Endodermal cell (in vitro differentiated cells): ENCODE measurements around the gene CALML6. TPM values are rescaled to one million over a fixed set of nuclear protein-coding genes. Genes with fewer than 3 reads are reported as not detected.

Experiments used
- DNase-seq: peaks from one replicate; pipeline ENCODE4 v3.0.0-alpha.2; 2017
- H3K27ac ChIP-seq: 2 replicates; pipeline ENCODE4 v1.5.1; 2013; ENCODE audit warnings: mild to moderate bottlenecking, low read depth, low read length, moderate library complexity
- H3K27me3 ChIP-seq: 2 replicates; pipeline ENCODE4 v1.6.1; 2013; ENCODE audit warnings: mild to moderate bottlenecking, low read length, moderate library complexity; ENCODE audit not compliant: insufficient read depth, control insufficient read depth, poor library complexity, severe bottlenecking
- H3K36me3 ChIP-seq: 2 replicates; pipeline ENCODE4 v1.7.0; 2013; ENCODE audit warnings: mild to moderate bottlenecking, low read length, moderate library complexity; ENCODE audit not compliant: control insufficient read depth, insufficient read depth
- H3K4me1 ChIP-seq: one replicate; pipeline ENCODE4 v1.7.0; 2013; ENCODE audit warnings: low read length; ENCODE audit not compliant: control insufficient read depth, insufficient read depth
- H3K4me3 ChIP-seq: 2 replicates; pipeline ENCODE4 v1.5.1; 2013; ENCODE audit warnings: mild to moderate bottlenecking, low read length, moderate library complexity
- H3K9ac ChIP-seq: 2 replicates; pipeline ENCODE4 v1.6.1; 2013; ENCODE audit warnings: mild to moderate bottlenecking, low read length, moderate library complexity; ENCODE audit not compliant: poor library complexity, severe bottlenecking; ENCODE audit errors: extremely low read depth
- H3K9me3 ChIP-seq: 2 replicates; pipeline ENCODE4 v1.6.1; 2013; ENCODE audit warnings: mild to moderate bottlenecking, low read length, moderate library complexity; ENCODE audit not compliant: control insufficient read depth
- H3K27ac Mint-ChIP-seq: 2 replicates; pipeline ENCODE4 v1.8.0; 2020; ENCODE audit warnings: mixed read lengths
- H3K27me3 Mint-ChIP-seq: 2 replicates; pipeline ENCODE4 v1.8.0; 2021; ENCODE audit warnings: mild to moderate bottlenecking, mixed read lengths; ENCODE audit not compliant: insufficient read depth
- H3K36me3 Mint-ChIP-seq: 2 replicates; pipeline ENCODE4 v1.8.0; 2020; ENCODE audit warnings: low read depth, mixed read lengths
- H3K4me1 Mint-ChIP-seq: 2 replicates; pipeline ENCODE4 v1.8.0; 2020; ENCODE audit warnings: mixed read lengths
- H3K4me3 Mint-ChIP-seq: 2 replicates; pipeline ENCODE4 v1.8.0; 2020; ENCODE audit warnings: mild to moderate bottlenecking, moderate library complexity, mixed read lengths
- H3K9me3 Mint-ChIP-seq: 2 replicates; pipeline ENCODE4 v1.8.0; 2020; ENCODE audit warnings: mild to moderate bottlenecking, mixed read lengths
- CTCF ChIP-seq: fragments of 200-600 bp; sonication (generic); conservative IDR thresholded peaks from 2 replicates; pipeline ENCODE4 v1.5.0; 2021; ENCODE audit warnings: antibody characterized with exemption, mild to moderate bottlenecking
- WGBS, 2 experiments: methylation state at CpG; one replicate each; pipeline versions ENCODE4 v1.1.5 to v1.1.7; 2013; ENCODE audit warnings: missing lambda C conversion rate in 2 of 2, mixed read lengths in 1 of 2; ENCODE audit not compliant: insufficient coverage in 1 of 2, insufficient read length in 1 of 2; 5-methylcytosine and 5-hydroxymethylcytosine counted together
- total RNA-seq, 2 donors: library from RNA; stranded (reverse); fragmentation: NEBNext Ultra II Directional in 1 of 2; extraction: Animal tissue kit (Norgen Biotek cat#: 25700) in 1 of 2; gene quantifications; 2 replicates in 1 of 2; 3 replicates in 1 of 2; pipeline ENCODE4 v1.2.1, GENCODE V29; 2021

Gene CALML6
- total RNA-seq, 2 donors from 2014 or later, result 0.89 to 1.4 TPM

DNA sequence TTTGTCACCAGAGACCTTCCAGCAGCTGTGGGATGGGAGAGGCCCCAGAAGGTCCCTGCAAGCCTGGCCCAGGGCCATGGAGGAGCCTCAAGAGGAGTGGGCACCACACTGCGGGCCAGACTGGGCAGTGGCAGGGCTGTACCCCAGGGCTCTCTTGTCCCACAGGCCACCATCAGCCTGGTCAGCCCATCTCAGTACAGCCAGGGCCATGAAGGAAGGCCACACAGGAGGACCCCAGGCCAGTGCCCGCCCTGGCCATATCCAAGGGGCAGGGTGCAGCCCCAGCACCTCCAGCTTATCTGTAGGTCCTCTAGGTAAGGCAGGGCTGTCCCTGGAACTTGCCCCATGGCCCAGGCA, 21.1 kb upstream of the CALML6 start:
- Histone ChIP-seq H3K4me3 (no peak overlapping the region), H3K27ac (no peak overlapping the region), H3K9ac (no peak overlapping the region), H3K9me3 (no peaks in the 10 kb centered on the region), H3K36me3 (peaks cover 6% of the 10 kb centered on the region), H3K4me1 (peaks cover 9% of the 10 kb centered on the region), H3K27me3 (no peaks in the 10 kb centered on the region)
- Mint-ChIP-seq H3K36me3 (no peaks in the 10 kb centered on the region), H3K9me3 (no peaks in the 10 kb centered on the region), H3K27ac (no peak overlapping the region), H3K27me3 (peaks cover 2% of the 10 kb centered on the region), H3K4me1 (peaks cover 29% of the 10 kb centered on the region), H3K4me3 (no peak overlapping the region)
- 94 to 100% methylated on average over 2 of the region's 2 CpGs for WGBS, 2 experiments
- TF ChIP-seq CTCF, result no peak
- no peak for DNase-seq

DNA sequence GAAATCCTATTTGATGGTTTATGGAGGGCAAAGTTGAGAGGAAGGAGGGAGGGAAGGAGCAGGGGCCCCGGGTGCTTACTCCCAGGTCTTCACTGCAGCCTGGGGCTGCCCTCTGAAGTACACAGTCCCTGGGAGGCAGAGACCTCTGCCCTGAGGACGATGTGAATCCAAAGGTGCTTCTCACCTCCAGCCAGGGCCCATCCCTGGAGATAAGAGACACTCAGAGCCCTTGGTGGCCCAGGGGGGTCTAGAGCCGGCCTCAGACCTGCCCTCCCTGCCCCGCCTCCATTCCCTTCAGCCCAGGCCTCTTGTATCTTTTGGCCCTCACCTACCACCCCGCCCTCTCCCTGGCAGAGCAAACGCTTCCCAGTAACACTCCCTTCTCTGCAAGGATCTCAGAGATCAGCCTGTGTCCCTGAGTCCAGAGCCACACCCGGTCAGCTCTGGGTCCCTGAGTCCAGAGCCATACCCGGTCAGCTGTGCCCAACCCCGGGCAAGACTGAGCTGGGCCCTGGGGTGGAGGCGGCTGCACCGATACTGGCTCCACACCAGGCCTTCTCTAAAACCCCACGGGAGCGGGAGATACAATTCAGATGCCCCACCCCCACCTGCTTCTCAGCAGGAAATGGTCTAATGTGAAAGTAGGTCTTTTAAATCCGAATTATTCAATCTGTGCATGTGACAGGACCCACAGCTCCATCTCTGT, 20.6 kb upstream of the CALML6 start:
- Histone ChIP-seq H3K36me3 (peaks cover under 1% of the 10 kb centered on the region), H3K4me3 (no peak overlapping the region), H3K27me3 (no peaks in the 10 kb centered on the region), H3K9ac (no peak overlapping the region), H3K4me1 (peaks cover 9% of the 10 kb centered on the region), H3K9me3 (no peaks in the 10 kb centered on the region), H3K27ac (no peak overlapping the region)
- Mint-ChIP-seq H3K9me3 (no peaks in the 10 kb centered on the region), H3K36me3 (no peaks in the 10 kb centered on the region), H3K4me1 (peaks cover 28% of the 10 kb centered on the region), H3K27me3 (peaks cover 2% of the 10 kb centered on the region), H3K27ac (peak overlapping the region; percentile 40), H3K4me3 (peak overlapping the region; percentile 34)
- 50 to 56% methylated on average over 5 to 14 of the region's 14 CpGs for WGBS, 2 experiments
- DNase-seq, result peak; percentile 72
- TF ChIP-seq CTCF, result no peak

DNA sequence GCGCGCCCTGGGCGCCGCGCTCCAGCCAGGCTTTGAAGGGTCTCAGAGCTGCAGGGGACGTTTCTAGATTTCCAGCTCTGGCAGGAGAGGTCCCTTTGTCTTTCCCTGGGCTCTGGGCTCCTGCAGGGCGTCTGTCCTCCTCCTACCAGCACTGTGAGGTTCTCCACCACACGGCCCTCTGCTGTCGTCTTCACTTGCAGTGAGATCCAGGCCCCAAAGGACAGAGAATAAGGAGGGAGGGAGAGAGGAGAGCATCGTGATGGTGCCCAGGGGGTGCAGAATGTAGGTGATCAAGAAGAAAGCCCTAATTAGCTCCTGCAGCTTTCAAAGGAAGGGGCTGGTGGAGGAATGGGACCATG, 20.0 kb upstream of the CALML6 start:
- DNase-seq, result peak; percentile 62
- peak overlapping the region; percentile 34 for H3K4me3 Mint-ChIP-seq
- no peak overlapping the region for H3K9ac ChIP-seq
- H3K9me3 Mint-ChIP-seq, result no peaks in the 10 kb centered on the region
- WGBS, 2 experiments, result 70 to 87% methylated on average over 6 to 10 of the region's 10 CpGs
- peaks cover 28% of the 10 kb centered on the region for H3K4me1 Mint-ChIP-seq
- peak overlapping the region; percentile 40 for H3K27ac Mint-ChIP-seq
- no peak for TF ChIP-seq CTCF
- peak overlapping the region; percentile 4 for H3K27ac ChIP-seq
- no peak overlapping the region for H3K4me3 ChIP-seq
- H3K27me3 Mint-ChIP-seq, result peaks cover 2% of the 10 kb centered on the region
- no peaks in the 10 kb centered on the region for H3K27me3 ChIP-seq
- H3K4me1 ChIP-seq, result peaks cover 9% of the 10 kb centered on the region
- no peaks in the 10 kb centered on the region for H3K9me3 ChIP-seq
- no peaks in the 10 kb centered on the region for H3K36me3 Mint-ChIP-seq
- no peaks in the 10 kb centered on the region for H3K36me3 ChIP-seq
